Hepatocyte (in vitro differentiated cells): Measurements from ENCODE around the gene SLC9A3.

Experiments
- CTCF ChIP-seq: fragments of 200-600 bp; sonication (generic); IDR thresholded peaks from 2 replicates; pipeline ENCODE4 v1.5.1; 2016; ENCODE audit warnings: antibody characterized with exemption, mild to moderate bottlenecking; ENCODE audit not compliant: poor library complexity
- EZH2 ChIP-seq: fragments of 200-600 bp; sonication (generic); IDR thresholded peaks from 2 replicates; pipeline ENCODE4 v1.6.1; 2016; ENCODE audit warnings: antibody characterized with exemption, mild to moderate bottlenecking, borderline replicate concordance
- EZH2phosphoT487 ChIP-seq: fragments of 200-600 bp; sonication (generic); IDR thresholded peaks from one replicate; pipeline ENCODE4 v1.6.1; 2018; ENCODE audit warnings: antibody characterized with exemption, mild to moderate bottlenecking, low read depth, moderate library complexity; ENCODE audit not compliant: unreplicated experiment, severe bottlenecking

- TF ChIP-seq CTCF = no peak
- no peak for TF ChIP-seq EZH2
- TF ChIP-seq EZH2phosphoT487 = no peak
Measured at GRCh38 chr5:520850-521226, 3.4 kb downstream of the SLC9A3 start.
